AG09309 (cell line): ENCODE measurements around the gene CLIC4.
"Not testable (repeated sequence)": the region's sequence is repeated elsewhere in the genome, so short reads cannot be mapped to it uniquely, and the experiment has no call there.

ENCODE experiments used
- DNase-seq: peaks from one replicate; pipeline ENCODE4 v3.0.0-alpha.2; 2010; ENCODE audit warnings: low read depth
- H3K4me3 ChIP-seq: 2 replicates; pipeline ENCODE4 v1.5.1; 2011; ENCODE audit warnings: mild to moderate bottlenecking, low read depth, low read length, moderate library complexity; ENCODE audit not compliant: control insufficient read depth
- CTCF ChIP-seq: IDR thresholded peaks from 2 replicates; pipeline ENCODE4 v1.5.1; 2011; ENCODE audit warnings: mild to moderate bottlenecking, low read depth, low read length, inconsistent platforms; ENCODE audit not compliant: insufficient read depth, control insufficient read depth; ENCODE audit errors: missing control alignments

CLIC4 gene

GRCh38 chr1:24803987-24804530, 58.8 kb downstream of the CLIC4 start:
- no peak overlapping the region for H3K4me3 ChIP-seq
- DNase-seq, result no peak
- TF ChIP-seq CTCF, result no peak

- H3K4me3 ChIP-seq, result no peak overlapping the region
- TF ChIP-seq CTCF, result no peak
- peak; percentile 33 for DNase-seq
These were observed 60.5 kb downstream of the CLIC4 start for GRCh38 chr1:24805534-24806301.

- no peak for DNase-seq
- H3K4me3 ChIP-seq, result no peak overlapping the region
- no peak for TF ChIP-seq CTCF
These were observed 61.3 kb downstream of the CLIC4 start for GRCh38 chr1:24806588-24806987.

- H3K4me3 ChIP-seq, DNase-seq: not testable (repeated sequence)
These were observed 66.2 kb downstream of the CLIC4 start for GRCh38 chr1:24811494-24811893.

GRCh38 chr1:24820221-24820620, 75.0 kb downstream of the CLIC4 start:
- not testable (repeated sequence) for H3K4me3 ChIP-seq, DNase-seq

- TF ChIP-seq CTCF, result no peak
- H3K4me3 ChIP-seq, result no peak overlapping the region
- DNase-seq, result no peak
These were observed 77.6 kb downstream of the CLIC4 start for GRCh38 chr1:24822887-24823286.

GRCh38 chr1:24823486-24823885, 78.2 kb downstream of the CLIC4 start:
- not testable (repeated sequence) for DNase-seq, H3K4me3 ChIP-seq

- no peak for DNase-seq
- TF ChIP-seq CTCF, result no peak
- no peak overlapping the region for H3K4me3 ChIP-seq
These were observed 79.9 kb downstream of the CLIC4 start for GRCh38 chr1:24825174-24825573.
